A549 treated with Hydrocortisone at 1 μM for 4 hours (cell line): Measurements from ENCODE around the gene SLC6A2. TPM values are rescaled to one million over a fixed set of nuclear protein-coding genes. Genes with fewer than 3 reads are reported as not detected.

Experiments
- total RNA-seq: library from RNA; stranded (reverse); fragments of 200-300 nt; extraction: Qiagen RNA extraction; gene quantifications from 5 replicates; pipeline ENCODE4 v1.2.3, GENCODE V29; 2022

SLC6A2 gene
- 0.10 to 0.14 TPM (median 0.12 TPM) in 3 of 5 replicates, not detected in the others for total RNA-seq

GRCh38 chr16:55655897-55656681 is at the start of gene SLC6A2:
SLC6A2 (plus strand) TSS chr16:55655988; CDS start chr16:55656695, 707 bp downstream.

Other genes starting within 250 kb of the SLC6A2 start
- gene MMP2, start 176.8 kb upstream of the SLC6A2 start, total RNA-seq: 7.1 to 13.1 TPM (median 8.4 TPM) in 5 replicates
- 4.5 to 7.0 TPM (median 5.3 TPM) in 5 replicates for gene LPCAT2, start 146.9 kb upstream of the SLC6A2 start, total RNA-seq
- gene CAPNS2, start 89.3 kb upstream of the SLC6A2 start, total RNA-seq: not detected in 5 replicates
- gene CES1, start 177.1 kb downstream of the SLC6A2 start, total RNA-seq: 31.7 to 46.7 TPM (median 35.3 TPM) in 5 replicates
- gene CES5A, start 219.4 kb downstream of the SLC6A2 start, total RNA-seq: not detected in 5 replicates